Ramos (cell line): ENCODE data around the gene ADARB2.
"Not testable (repeated sequence)": the region's sequence is repeated elsewhere in the genome, so short reads cannot be mapped to it uniquely, and the experiment has no call there.

Experiments
- in situ Hi-C: fragments of 300-500 bp; cut with MboI; formaldehyde crosslinking; loops from one replicate; pipeline ENCODE4 v1.14.3; 2022; ENCODE audit warnings: low sequenced_read_pairs; ENCODE audit not compliant: unreplicated experiment

ADARB2 gene

DNA sequence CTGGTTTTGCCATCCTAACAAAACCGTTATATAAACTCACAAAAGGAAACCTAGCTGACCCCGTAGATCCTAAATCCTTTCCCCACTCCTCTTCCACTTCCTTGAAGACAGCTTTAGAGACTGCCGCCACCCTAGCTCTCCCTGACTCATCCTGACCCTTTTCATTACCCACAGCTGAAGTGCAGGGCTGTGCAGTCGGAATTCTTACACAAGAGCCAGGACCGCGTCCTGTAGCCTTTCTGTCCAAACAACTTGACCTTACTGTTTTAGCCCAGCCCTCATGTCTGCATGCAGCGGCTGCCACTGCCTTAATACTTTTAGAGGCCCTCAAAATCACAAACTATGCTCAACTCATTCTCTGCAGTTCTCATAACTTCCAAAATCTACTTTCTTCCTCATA, 385.0 kb downstream of the ADARB2 start:
- in situ Hi-C loops = not testable (repeated sequence)

DNA sequence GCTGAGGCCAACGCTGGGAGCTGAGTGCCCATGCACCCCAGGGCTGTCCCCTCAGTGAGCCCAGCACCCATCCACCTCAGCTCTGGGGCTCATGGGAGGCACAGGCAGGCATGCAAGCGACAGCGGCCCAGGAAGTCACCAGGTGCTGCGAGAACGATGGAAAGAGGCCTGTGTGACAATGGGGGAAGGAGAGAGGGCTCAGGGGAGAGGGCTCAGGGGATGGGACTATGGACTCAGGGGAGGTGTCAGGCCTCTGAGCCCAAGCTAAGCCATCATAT, 388.6 kb downstream of the ADARB2 start:
- in situ Hi-C loops = no loop called here

DNA sequence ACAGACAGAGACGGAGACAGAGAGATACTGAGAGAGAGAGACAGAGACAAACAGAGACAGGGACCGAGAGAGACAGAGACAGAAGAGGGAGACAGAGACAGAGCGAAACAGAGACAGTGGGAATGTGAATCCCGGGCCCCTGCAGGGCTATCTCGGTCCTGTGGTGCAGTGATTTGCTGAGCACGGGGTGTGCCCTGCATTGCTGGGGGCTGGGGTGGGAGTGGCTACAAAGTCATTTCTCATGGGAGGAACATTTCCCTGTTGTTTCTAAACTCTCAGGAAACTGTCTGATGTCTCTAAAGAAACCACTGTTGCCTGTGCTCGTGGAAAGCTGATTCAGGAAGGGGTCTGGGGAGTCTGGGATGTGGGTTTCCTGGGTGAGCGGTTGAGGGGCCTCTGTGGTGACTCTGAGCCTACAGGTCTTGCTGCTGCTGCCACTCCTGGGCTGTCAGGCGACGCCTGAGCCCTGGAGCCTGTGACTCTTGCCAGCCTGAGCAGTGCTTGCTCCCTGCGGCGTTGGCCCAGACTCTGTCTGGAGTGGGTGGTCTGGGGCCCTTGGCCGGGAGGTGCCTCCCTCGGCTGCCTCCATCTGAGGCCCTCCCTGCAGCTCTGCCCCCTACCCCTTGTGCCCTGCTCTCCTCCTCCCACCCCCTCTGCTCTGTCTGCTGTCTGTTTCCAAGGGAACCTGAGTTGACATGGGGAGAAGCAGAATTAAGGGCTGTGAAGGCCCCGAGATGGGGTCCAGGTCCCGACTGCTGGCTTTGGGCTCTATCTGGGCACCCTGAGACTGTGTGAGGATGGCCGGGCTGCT, 389.2 kb downstream of the ADARB2 start:
- in situ Hi-C loops = no loop called here

DNA sequence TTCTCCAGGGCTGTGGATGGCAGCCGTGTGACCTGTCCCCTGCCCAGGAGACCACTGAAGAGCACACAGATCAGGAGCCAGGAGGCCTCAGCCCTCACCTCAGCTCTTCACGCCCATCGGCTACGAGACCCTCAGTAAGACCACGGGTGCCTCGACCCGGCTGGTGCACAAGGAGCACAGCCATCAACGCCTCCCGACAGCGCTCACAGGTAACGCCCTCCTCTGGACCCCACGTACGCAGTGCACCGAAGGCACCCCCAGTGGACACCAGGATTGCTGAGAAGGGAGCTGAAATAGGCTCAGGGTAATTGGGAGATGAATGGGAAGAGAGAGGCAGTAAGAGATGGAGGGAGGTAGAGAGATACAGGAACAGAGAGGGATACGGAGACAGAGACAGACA, 389.8 kb downstream of the ADARB2 start:
- in situ Hi-C loops = no loop called here

DNA sequence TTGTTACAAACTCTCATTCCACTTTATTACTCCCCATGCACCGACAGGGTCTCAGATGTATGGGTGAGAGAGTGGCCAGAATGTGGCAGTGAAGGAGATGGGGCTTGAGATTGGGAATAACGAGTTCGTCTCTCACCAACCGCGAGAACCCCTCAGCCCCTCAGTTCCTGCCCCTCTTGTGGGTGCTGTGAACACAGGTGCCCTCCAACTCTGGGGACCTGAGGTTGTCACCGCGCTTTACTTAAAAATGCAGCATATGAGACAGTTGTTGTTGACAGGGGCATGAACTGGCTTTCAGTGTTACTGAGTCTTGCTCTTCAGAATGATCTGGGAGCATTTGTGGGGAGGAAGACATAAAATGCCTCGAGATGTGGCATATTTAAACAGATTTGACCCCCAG, 391.1 kb downstream of the ADARB2 start:
- in situ Hi-C loops = no loop called here

DNA sequence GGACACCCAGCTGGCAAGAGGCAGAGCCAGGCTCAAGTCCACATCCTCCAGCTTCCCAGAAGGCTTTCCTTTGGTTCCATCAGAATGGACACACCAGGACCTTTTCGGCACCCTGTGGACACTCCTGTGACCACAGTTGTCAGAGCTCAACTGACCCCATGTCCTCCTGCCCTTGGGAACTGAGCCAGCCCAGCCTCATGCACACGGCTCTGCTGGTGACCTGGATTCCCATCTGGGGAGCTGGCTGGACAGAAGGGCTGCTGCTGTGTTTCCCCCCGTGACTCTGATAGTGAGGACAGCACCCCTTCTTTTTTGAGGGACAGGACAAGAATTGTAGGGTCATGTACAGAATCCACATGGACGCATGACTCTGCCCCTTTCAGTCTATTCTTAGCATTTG, 392.0 kb downstream of the ADARB2 start:
- in situ Hi-C loops = no loop called here

DNA sequence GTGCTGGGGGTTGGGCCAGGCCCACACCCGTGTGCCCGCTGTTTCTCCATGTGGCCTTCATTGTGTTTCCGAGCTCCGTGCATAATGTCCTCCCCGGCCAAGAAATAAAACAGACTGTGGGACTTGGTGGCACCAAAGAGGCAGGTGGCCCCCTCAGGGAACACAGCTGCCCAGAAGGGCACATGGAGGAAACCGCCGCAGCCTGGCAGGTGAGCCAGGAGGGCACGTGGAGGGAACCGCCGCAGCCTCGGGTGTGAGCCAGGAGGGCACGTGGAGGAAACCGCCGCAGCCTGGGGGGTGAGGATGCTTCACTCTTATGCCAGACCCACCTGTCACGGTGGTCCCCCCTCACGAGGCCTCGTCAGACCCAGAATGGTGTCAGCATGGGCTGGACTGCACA, 392.5 kb downstream of the ADARB2 start:
- in situ Hi-C loops = no loop called here

DNA sequence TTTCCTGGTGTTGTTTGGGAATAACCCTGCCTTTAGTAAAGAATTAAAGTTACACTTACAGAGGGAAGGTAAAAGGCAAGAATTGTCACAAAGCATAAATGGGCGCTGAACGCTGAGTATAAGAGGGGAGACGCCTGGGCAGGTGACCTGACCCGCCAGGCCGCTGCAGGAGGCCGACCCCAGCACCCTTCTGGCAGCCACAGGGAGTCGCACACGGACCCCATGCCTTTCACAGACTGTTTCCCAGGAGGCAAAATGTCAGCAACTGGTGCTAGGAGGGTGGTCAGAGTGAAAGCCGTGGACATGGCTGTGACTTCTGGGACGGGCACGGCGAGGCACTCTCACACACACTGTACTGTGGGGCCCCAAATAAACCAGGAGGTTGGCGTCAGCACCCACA, 392.9 kb downstream of the ADARB2 start:
- in situ Hi-C loops = no loop called here

DNA sequence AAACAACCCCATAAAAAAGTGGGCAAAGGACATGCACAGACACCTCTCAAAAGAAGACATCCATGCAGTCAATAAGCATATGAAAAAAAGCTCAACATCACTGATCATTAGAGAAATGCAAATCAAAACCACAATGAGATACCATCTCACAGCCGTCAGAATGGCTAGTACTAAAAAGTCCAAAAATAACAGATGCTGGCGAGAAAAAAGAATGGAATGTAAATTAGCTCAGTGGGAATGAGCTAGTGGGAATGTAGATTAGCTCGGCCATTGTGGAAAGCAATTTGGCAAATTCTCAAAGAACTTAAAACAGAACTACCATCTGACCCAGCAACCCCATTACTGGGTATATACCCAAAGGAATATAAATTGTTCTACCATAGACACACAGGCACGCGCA, 394.1 kb downstream of the ADARB2 start:
- in situ Hi-C loops = no loop called here

DNA sequence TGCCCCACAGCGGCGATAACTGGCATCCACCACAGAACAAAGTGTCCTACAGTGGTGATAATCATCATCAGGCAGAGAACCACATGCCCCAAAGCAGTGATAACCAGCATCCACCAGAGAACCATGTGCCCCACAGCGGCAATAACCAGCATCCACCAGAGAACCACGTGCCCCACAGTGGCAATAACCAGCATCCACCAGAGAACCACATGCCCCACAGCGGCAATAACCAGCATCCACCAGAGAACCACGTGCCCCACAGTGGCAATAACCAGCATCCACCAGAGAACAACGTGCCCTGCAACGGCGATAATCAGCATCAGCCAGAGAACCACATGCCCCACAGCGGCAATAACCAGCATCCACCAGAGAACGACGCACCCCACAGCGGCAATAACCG, 396.3 kb downstream of the ADARB2 start:
- in situ Hi-C loops = not testable (repeated sequence)

DNA sequence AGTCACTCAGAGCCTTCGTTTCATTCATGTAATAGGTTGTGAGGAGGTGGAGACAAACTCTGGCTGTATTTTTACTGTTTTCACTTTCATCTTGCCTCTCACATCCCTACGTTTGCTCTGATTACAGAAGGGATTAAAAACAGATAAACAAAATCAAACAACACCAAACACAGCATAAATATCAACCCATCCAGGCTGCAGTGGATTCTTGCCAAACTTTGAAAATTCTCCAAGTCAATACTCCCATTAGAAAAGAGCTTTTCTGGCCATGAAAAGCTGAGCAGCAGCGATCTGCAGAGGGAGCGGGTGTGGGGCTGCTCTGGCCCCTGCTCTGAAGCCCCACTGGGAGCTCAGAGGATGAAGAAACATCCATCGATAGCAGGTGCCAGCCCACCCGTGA, 397.9 kb downstream of the ADARB2 start:
- in situ Hi-C loops = no loop called here

DNA sequence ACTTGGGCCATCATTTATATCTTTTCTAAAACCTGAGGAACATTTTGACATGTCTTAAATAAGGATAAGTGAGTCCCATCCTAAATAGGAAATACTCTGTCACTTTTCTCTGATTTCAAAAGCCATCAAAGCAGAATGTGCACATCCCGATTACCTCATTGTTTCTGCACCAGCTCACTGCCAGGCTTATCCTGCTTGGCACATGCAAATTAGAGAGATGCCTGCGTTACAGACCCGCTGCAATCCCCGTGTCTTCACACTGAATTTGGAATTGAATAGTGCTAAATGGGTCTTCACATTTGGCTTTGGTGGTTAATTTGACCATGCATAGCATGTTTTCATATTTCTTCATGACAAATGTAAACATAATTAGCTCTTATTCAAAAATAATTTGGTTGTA, 401.7 kb downstream of the ADARB2 start:
- in situ Hi-C loops = no loop called here

DNA sequence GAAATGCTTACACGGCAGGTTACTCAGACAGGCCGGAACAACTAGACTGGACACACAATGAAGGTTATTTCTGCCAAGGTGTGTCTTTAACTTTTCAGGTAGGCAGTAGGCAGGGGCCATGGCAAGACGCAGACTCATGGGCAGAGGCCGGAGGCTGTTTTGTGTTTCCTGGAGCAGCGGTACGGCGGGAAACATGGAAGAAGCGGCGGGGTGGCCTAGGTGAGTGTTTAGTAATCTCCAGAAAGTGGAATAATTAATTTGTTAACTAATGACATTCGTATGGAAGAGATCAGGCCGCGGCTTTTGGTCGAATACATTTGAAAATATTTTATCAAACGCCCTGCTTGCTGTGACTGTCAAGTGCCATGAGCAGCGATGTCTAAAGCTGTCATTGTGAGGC, 403.3 kb downstream of the ADARB2 start:
- in situ Hi-C loops = no loop called here

DNA sequence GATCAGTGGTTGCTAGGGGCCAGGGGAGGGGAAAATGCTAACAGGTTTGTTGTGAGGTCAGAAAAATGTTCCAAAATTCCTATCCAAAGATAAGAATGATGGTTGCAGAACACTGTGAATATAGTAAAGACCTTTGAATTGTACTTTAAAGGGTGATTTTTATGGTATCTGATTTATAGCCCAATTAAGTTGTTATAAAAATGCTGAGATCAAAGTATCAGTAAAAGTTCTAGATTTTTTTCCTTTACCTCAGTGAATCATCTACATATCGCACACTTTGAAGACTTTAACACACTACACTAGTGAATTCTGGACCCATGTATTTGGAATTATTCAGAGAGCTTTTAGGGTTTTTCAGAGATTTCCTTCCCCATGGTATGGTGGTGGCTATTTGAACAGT, 405.8 kb downstream of the ADARB2 start:
- in situ Hi-C loops = no loop called here

DNA sequence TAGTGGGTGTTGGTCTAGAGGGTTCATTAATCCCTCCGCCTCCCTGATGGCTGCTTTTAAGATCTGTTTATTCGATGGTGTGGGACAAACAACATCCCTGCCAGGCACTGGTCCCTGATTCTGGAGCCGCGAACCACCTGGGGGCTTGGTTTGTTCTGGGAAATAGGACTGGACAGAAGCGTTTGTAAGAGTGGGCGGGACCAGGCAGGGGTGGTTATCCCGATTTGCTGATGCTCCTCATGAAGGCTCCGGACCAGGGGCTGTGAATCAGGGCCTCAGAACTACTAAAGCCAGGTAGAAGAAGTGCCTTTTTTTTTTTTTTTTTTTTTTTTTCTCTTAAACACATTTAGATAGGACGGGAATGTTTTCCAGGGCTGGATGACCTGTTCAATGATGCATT, 407.7 kb downstream of the ADARB2 start:
- in situ Hi-C loops = no loop called here

DNA sequence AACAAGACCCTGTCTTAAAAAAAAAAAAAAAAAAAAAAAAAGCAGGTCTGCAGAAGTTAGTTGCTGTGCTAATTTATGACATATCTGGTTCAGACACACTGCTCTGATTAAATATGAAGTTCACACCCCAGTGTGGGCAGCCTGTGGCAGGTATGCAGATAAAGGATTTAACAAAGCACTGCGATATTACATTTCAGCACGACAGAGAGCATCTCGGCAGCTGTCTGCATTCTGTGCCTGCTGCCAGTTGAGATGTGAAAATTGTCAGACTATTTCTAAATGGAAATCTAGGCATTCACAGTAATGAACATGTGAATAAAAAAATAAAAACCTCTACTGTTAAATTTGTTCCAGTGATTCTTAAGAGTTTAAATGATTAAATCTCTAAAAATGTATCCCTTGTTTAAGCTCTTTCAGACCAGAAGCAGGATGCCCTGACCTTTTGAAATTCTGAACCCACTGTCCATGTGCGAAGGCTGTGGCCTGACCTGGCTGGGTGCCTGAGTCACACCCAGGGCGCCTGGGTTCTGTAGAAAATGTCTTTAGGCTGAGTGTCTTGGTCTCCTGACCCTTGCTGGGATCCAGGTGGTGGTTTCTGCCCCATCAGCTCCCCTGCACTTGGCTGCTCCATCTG, 408.2 kb downstream of the ADARB2 start:
- in situ Hi-C loops = no loop called here

DNA sequence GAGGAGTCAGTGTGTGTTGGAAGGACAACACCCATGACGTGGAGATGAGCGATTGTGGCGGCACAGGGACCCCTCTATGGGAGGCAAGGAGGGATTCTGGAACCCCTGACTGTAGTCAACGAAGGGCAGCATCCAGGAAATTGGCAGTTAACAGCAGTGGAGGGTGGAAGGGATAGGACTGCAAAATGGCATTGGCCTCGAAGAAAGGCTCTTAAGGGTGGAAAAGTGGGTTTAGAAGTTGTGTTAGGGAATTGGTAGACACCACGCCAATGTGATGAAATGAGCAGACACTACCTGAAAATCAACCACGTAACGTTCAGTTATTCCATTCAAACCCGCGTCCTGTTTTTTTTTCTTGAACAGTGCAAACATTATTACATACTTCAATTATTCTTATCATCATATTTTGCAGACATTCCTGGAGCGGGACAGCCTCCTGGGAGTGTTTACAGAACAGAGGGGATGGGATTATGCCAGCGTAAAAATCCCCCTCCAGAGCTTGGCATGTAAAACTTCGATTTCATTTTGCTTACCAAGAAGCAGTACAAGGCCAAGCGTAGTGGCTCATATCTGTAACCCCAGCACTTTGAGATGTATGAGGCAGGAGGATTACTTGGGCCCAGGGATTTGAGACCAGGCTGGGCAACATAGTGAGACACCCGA, 409.0 kb downstream of the ADARB2 start:
- in situ Hi-C loops = no loop called here

DNA sequence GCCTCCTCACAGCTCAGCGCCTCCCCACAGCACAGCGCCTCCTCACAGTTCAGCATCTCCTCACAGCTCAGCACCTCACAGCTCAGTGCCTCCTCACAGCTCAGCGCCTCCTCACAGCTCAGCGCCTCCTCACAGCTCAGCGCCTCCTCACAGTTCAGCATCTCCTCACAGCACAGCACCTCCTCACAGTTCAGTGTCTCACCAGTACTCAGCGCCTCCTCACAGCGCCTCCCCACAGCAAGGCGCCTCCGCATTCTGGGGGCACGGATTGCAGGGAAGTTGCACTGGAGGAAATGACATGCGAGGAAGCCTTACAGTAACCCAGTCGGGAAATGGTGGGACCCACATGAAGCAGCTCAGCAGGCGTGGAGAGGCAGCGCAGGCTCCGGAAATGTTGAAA, 409.6 kb downstream of the ADARB2 start:
- in situ Hi-C loops = no loop called here

DNA sequence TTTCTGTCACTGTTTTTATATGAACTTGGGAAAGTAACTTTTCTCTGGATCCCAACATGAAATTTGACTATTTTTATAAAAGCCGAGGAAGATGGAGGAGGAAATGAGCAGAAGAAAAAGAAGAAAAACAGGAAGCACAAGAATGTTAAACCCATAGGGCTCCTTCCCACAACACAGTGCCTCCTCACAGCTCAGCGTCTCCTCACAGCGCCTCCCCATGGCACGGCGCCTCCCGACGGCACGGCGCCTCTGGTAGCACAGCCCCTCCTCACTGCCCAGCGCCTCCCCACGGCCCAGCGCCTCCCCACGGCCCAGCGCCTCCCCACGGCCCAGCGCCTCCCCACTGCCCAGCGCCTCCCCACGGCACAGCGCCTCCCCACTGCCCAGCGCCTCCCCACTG, 410.8 kb downstream of the ADARB2 start:
- in situ Hi-C loops = not testable (repeated sequence)

DNA sequence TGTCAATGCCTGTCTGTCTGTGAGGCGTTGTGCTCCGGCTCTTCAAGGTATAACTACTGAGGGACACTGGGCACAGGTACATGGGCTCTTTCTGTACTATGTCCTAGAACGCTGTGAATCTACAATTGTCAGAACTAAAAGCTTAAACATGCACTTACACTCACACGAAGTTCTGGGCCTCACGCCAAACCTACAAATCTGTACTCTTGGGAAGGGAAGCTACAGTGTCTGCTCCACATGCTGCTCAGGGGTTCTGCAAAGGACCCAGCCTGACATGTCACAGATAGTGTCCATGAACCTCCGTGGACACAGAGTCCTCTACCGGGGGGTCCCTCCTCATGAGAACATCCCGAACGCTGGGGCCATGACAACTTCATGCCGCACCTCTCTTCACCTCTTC, 412.4 kb downstream of the ADARB2 start:
- in situ Hi-C loops = no loop called here

DNA sequence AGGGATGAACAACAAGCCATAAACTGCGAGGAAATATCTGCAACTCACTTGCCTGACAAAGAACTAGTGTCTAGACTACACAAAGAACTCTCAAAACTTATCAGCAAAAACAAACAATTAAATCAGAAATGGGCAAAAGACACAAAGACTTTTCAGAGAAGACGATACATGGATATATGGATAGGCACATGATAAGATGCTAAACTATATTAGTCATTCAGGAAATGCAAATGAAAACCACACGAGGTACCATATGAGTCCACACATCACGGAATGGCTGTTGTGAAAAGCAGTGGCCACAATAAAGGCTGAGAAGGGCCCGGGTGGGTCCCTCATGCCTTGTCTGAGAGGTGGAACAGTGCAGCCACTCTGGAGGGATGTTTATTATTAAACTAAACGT, 413.4 kb downstream of the ADARB2 start:
- in situ Hi-C loops = no loop called here
